Adipose tissue (tissue), 3 donors: ENCODE data around the gene SHISA6. TPM values are rescaled to one million over a fixed set of nuclear protein-coding genes. Genes with fewer than 3 reads are reported as not detected.

ENCODE experiments used
- H3K27ac ChIP-seq: one replicate; pipeline ENCODE4 v1.5.1; 2013; ENCODE audit warnings: low read depth, low read length
- WGBS, 3 donors: extraction: QIAGEN DNeasy Blood & Tissue Kit; methylation state at CpG; one replicate each; pipeline ENCODE4 v1.1.7; 2013; 5-methylcytosine and 5-hydroxymethylcytosine counted together
- polyA plus RNA-seq, 3 donors: library from polyadenylated mRNA; stranded (reverse); fragments of 200-250 nt; gene quantifications; one replicate each; pipeline ENCODE4 v1.2.3, GENCODE V29; 2013
- donor health status: healthy with polysubstance abuse.
- donor health status: Bipolar disorder and iron deficiency.
- donor health status: healthy.

SHISA6 gene
- polyA plus RNA-seq, 3 donors, result 0.18 to 1.4 (median 1.3) TPM

DNA sequence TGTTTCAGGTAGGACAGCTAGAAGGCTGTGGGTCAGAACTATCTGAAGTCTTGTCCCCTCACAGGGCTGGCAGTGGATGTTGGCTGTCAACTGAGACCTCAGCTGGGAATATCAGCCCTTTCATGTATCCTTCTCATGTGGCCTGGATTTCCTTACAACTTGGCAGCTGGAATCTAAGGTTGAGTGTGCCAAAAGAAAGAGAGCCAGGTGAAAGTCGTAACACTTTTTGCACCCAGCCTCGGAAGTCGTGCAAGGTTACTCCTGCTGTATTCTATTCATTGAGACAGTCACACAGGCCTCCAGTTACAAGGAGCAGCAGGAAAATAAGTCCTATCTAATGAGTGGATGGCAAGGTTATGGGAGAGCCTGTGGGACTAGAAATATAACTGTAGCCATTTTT, 304.7 kb downstream of the SHISA6 start:
- H3K27ac ChIP-seq, result no peak overlapping the region
- WGBS, 3 donors, result 46 to 82% (median 76%) methylated on average over 3 of the region's 3 CpGs

DNA sequence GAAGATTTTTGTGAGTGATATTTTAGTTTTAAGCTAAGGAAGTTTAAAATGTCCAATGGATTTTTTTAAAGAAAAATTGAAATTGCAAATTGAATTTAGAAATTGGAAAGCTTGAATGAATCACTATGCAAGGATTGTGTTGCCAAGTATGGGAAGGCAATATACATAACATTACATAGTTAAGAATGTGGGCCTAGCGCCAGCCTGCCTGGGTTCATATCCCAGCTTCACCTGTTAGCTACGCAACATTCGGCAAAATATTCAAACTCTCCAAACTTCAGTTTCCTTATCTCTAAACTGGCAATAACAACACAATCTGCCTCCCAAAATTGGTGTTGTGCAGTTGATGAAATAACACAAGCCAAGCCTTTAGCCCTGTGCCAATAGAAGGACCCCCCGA, 306.8 kb downstream of the SHISA6 start:
- H3K27ac ChIP-seq, result no peak overlapping the region
- WGBS, 3 donors, result 92 to 95% (median 95%) methylated on average over 4 of the region's 4 CpGs

DNA sequence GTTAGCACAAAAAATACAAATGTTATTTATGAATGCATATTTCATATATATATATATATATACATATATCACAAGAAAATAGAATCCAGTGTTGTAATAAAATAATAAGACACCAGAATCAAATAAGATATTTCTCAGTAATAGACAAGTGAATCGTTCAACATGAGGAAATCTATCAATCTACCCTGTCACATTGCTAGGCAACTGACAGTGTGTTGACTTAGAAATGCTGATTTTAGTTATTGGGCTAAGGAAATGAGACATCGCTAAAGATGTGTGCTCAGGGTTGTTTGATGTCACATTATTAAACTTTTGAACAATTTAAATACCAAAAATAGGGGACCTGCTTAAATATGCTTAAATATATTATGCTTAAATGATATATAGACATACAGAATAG, 307.4 kb downstream of the SHISA6 start:
- 67 to 76% (median 68%) methylated on average over 2 of the region's 2 CpGs for WGBS, 3 donors
- H3K27ac ChIP-seq, result no peak overlapping the region

- WGBS, 3 donors, result 80 to 92% (median 86%) methylated on average over 2 of the region's 2 CpGs
- no peak overlapping the region for H3K27ac ChIP-seq
Observed at GRCh38 chr17:11550431-11550830, 309.4 kb downstream of the SHISA6 start.

GRCh38 chr17:11551442-11551841, 310.4 kb downstream of the SHISA6 start:
- no peak overlapping the region for H3K27ac ChIP-seq
- 61 to 83% (median 61%) methylated on average over 6 of the region's 6 CpGs for WGBS, 3 donors

DNA sequence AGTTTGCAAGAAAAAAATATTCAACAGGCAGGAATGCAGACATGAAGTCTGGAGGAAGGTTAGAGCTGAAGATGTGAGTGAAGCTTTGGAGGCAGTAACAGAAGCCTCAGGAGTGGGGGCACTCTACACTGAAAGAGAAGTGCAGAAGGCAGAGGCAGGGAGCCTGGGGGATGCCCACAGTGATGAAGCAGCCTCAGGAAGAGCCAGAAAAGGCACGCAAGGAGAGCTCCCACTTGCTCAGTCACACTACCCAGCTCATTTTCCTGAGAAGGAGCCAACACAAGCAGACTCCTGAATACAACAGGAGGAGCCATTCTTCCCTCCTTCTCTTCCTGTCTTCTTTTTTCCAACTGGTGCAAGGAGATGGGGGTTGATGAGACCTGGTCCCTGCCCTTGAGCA, 312.1 kb downstream of the SHISA6 start:
- WGBS, 3 donors, result 69 to 100% (median 70%) methylated on average over 1 of the region's 1 CpG
- no peak overlapping the region for H3K27ac ChIP-seq

- 74 to 94% (median 89%) methylated on average over 1 of the region's 1 CpG for WGBS, 3 donors
- H3K27ac ChIP-seq, result no peak overlapping the region
Observed at GRCh38 chr17:11554042-11554441, 313.0 kb downstream of the SHISA6 start.

- WGBS, 3 donors, result 83 to 85% (median 85%) methylated on average over 5 of the region's 5 CpGs
- H3K27ac ChIP-seq, result no peak overlapping the region
Observed at GRCh38 chr17:11554542-11554941, 313.5 kb downstream of the SHISA6 start.

DNA sequence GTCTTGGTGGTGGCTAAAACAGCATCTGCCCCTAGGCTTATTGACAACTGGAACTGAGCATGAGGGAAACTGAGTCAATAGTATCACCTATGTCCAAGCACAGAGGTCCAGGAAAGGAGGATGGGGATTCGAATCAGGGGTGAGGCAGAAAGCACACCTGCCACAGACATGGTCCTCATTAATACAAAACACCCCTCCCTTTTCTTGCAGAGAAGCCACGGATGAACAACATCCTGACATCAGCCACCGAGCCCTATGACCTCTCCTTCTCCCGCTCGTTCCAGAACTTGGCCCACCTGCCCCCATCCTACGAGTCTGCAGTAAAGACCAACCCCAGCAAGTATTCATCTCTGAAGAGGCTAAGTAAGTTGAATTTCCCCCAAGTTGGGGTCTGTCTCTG, 314.5 kb downstream of the SHISA6 start:
- H3K27ac ChIP-seq, result no peak overlapping the region
- WGBS, 3 donors, result 81 to 93% (median 91%) methylated on average over 6 of the region's 6 CpGs

- H3K27ac ChIP-seq, result no peak overlapping the region
- WGBS, 3 donors, result 90 to 92% (median 92%) methylated on average over 46 of the region's 46 CpGs
Observed at GRCh38 chr17:11557727-11558452, 316.9 kb downstream of the SHISA6 start.

DNA sequence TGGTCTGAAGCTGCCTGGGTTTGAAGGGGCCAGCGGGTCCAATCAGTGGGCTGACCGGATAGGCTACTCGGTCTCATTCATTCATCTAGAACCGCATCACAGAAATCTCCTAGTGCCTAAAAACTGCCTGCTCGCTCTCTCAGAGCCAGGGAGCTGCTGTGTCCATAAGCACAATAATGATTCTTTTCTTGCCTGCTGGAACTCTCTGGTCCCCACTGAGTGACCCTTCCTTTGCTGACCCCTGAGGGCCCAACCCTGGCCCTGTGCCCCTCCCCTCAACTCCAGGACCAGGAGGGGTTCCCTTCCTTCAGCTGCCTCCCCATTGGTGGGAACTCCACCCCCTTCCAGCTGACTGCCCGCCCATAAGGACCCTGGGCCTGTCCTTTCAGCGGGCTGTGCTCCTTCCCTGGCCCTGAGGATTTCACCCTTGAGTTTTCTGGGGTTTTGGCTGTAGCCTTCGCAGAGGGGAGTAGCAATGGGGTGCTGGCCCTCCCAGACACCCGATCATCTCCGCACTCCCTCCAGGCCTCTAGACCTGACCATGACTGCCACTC, 317.7 kb downstream of the SHISA6 start:
- 92 to 96% (median 95%) methylated on average over 10 of the region's 10 CpGs for WGBS, 3 donors
- H3K27ac ChIP-seq, result no peak overlapping the region

DNA sequence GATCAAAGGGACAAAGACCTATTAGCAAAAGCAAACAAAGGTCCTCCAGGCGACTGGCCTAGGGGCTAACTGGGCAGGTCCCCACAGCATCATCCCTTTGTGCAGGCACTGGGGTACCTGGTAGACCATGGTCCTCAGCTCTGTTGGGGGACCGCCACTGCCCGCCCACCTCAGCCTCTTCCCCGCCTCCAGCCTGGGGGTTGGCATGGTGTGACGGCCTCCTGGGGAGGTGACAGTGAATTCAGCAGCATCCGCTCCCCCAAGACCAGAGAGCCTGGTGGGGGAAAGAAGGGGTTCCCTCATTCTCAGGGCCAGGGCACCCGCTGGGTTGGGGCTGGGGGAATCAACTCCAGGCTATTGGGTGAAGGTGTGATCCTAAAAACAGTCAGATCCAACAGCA, 318.6 kb downstream of the SHISA6 start:
- 75 to 90% (median 79%) methylated on average over 7 of the region's 7 CpGs for WGBS, 3 donors

DNA sequence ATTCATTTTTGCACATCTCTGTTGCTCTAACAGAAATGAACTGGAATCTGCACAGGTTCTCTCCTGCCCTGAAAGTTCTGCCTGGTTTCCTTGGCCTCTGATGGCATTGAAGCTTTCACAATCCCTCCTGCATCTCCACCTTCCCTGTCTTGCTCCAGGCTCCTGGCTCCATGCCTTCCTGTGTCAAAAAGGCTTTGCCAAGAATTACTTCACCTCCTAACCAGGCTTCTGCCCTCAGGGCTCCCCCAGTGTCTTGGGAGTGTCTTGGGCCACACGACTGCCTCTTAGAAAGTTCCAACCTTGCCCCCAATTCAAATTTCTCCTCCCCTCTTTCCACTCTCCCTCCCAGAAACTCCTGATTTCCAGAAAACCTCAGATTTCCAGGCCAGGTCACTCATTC, 320.3 kb downstream of the SHISA6 start:
- WGBS, 3 donors, result 68 to 100% (median 92%) methylated on average over 1 of the region's 1 CpG
- no peak overlapping the region for H3K27ac ChIP-seq

More for the DNA sequence above, 318.6 kb downstream of the SHISA6 start:
- H3K27ac ChIP-seq, result no peak overlapping the region

DNA sequence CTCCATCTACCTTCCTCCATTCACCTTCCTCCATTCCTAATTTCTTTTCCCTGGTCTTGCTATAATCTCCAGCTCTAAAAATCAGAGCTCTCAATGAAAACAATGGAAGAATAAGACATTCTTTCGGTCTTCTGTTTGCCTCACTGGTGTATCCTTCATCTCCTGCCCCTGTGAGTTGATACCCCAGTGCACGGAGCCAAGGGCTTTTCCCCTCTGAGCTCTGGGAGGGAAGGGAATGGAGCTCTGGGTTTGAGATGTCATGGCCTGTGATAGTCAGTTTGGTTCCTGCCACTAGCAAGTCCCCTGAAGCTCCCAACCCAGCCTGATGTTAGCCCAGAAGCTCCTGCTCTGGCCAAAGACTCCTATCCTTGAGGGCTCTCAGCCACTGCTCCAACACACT, 320.7 kb downstream of the SHISA6 start:
- no peak overlapping the region for H3K27ac ChIP-seq
- 82 to 91% (median 83%) methylated on average over 2 of the region's 2 CpGs for WGBS, 3 donors

DNA sequence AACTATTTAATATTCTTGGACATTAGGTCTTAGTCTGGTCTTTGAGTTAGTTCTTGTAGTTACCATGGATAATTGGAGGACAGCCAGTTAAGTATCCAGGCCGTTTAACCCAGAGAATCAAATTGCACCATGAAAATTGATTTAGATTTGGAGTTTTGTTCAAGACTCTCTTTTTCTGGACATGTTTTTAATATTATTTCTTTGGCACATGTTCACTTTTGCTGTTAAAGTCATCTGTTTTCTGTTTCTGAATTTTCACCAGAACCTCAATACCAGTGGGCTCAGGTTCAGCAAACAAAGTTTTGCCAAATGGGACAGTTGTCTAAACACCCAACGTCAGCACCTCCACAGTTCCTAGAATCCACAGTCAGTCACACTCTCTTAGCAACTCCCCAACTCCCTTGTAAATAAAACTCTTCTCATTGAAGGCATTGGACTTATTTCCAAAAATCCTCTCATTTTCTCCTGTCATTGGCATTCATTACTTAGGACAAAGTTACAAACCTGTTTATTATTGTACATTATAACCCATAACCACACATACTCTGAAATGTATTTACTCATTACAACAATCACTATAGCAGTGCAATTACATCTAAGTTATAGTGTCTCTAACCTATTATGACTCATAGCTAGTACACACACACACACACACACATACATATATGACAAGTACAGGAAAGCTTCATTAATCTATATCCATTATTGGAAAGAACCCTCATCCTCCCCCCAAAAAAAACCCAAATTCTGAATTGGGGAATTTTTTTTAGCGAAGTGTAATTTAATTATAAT, 323.8 kb downstream of the SHISA6 start:
- H3K27ac ChIP-seq, result no peak overlapping the region
- 41 to 56% (median 50%) methylated on average over 3 of the region's 3 CpGs for WGBS, 3 donors

GRCh38 chr17:11565591-11565990, 324.6 kb downstream of the SHISA6 start:
- 36 to 76% (median 64%) methylated on average over 4 of the region's 4 CpGs for WGBS, 3 donors
- H3K27ac ChIP-seq, result no peak overlapping the region

GRCh38 chr17:11578998-11579397, 338.0 kb downstream of the SHISA6 start:
- 65 to 80% (median 80%) methylated on average over 3 of the region's 3 CpGs for WGBS, 3 donors
- no peak overlapping the region for H3K27ac ChIP-seq

DNA sequence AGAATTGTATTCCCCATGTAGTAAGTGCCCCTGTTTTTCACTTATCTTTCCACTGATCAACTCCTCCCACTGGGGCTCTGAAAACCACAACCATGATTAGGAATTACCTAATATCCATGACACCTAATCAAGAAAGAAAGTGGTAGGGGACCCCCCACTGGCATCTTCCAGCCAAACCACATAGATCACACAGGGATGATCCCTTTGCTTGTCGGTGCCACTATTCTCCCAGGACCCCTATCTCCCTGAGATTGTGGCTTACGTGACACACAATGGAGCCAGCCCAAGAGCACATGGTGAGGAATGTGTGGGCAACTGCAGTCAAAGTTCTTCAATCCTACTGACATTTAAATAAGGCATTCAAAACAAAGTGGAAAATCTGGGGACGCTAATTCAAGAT, 339.7 kb downstream of the SHISA6 start:
- H3K27ac ChIP-seq, result no peak overlapping the region
- 81 to 90% (median 89%) methylated on average over 3 of the region's 3 CpGs for WGBS, 3 donors

GRCh38 chr17:11582217-11582616, 341.2 kb downstream of the SHISA6 start:
- no peak overlapping the region for H3K27ac ChIP-seq
- 85 to 93% (median 88%) methylated on average over 5 of the region's 5 CpGs for WGBS, 3 donors
